ENCODE results near the gene HSD17B2. TPM values are rescaled to one million over a fixed set of nuclear protein-coding genes. Genes with fewer than 3 reads are reported as not detected.

Gene HSD17B2
- total and polyA plus RNA-seq, 2 of the 4 experiments (the other 2 are of a cell fraction): 0.12 to 0.18 TPM

DNA sequence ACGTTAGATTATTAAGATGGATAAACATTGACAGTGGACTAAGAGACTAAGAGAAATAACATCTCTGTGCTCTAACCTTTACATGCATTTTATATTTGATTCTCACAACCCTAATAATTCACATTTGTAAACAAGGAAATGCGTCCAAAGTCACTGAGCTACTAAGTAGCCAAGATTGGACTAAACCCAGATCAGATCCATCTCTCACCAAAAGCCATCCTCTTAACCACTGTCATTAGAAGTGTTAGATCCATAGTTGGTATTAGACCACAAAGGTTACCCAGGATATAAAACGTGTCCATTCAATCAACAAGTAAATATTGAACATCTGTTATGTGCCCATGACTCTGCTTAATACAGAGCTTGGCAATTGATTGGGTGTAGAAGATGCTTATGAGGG lies 5.2 kb downstream of the HSD17B2 start:
- BruUV-seq (replicated peaks): no TSS peak
- Histone ChIP-seq H3K9me3 (ENCODE audit: control insufficient read depth, insufficient read depth, low read length) (no peaks in the 10 kb centered on the region), H3K9ac (ENCODE audit: low read depth, low read length) (no peak overlapping the region), H3K4ac (ENCODE audit: low read depth, low read length) (no peak overlapping the region), H2BK20ac (ENCODE audit: low read depth, low read length) (peak overlapping the region; percentile 33), H2BK5ac (ENCODE audit: low read depth, low read length, poor library complexity, severe bottlenecking) (no peak overlapping the region), H3K4me1 (ENCODE audit: control insufficient read depth, insufficient read depth, low read length) (peaks cover 19% of the 10 kb centered on the region), H4K5ac (ENCODE audit: low read depth, low read length) (no peak overlapping the region; the same call in none of the 2 replicates), H2BK15ac (ENCODE audit: low read depth, low read length) (0 out of 3 replicates have a peak overlapping the region, but pooled peaks have one; percentile 11), H3K79me1 (ENCODE audit: low read depth in 1 of 2, low read length in 2 of 2) (no peaks in the 10 kb centered on the region; a peak in 1 of 4 replicates), H3K23ac (ENCODE audit: low read depth, low read length) (no peak overlapping the region), H3K18ac (ENCODE audit: low read depth, low read length) (0 out of 2 replicates have a peak overlapping the region, but pooled peaks have one; percentile 5), H3K14ac (replicated peaks; ENCODE audit: low read depth, low read length) (no peak overlapping the region), H3K27ac (ENCODE audit: insufficient read depth, low read length) (no peak overlapping the region), H3K4me3 (ENCODE audit: insufficient read depth, low read depth, low read length) (no peak overlapping the region), H3K4me2 (ENCODE audit: low read depth, low read length) (no peak overlapping the region), H3K56ac (ENCODE audit: extremely low read depth, insufficient read depth, low read length) (no peak overlapping the region), H3K27me3 (ENCODE audit: control insufficient read depth, insufficient read depth, low read length) (no peaks in the 10 kb centered on the region), H2AK9ac (replicated peaks; ENCODE audit: low read depth, low read length, poor library complexity) (no peak overlapping the region), H2AK5ac (ENCODE audit: low read depth, low read length) (peak overlapping the region; percentile 50), H2AFZ (replicated peaks; ENCODE audit: low read length, poor library complexity) (no peak overlapping the region), H2BK120ac (ENCODE audit: low read depth, low read length) (peak overlapping the region; percentile 52; the same call in 1 of the 2 replicates), H4K20me1 (ENCODE audit: insufficient read depth, low read length) (no peaks in the 10 kb centered on the region), H4K91ac (ENCODE audit: insufficient read depth, low read depth, low read length) (peak overlapping the region; percentile 22; the same call in 1 of the 2 replicates), H3K36me3 (ENCODE audit: control insufficient read depth, insufficient read depth, low read length) (no peaks in the 10 kb centered on the region), H4K8ac (ENCODE audit: low read depth in 2 of 2, low read length in 2 of 2) (0 out of 4 replicates have a peak overlapping the region, but pooled peaks of 1 of the 2 experiments have one; percentile 27), H3K9me1 (ENCODE audit: insufficient read depth, low read length) (peaks cover 2% of the 10 kb centered on the region; the same call in 1 of the 2 replicates)
- CTCF ChIA-PET: interaction anchor here (1.2 kb wide), 1 partner anchor 25 kb away, joined by 3 read pairs; no protein-coding TSS in a partner anchor
- TF ChIP-seq MXI1 (IDR thresholded peaks at IDR 0.05; ENCODE audit: borderline replicate concordance, low read depth, low read length) (no peak), CTCF (conservative IDR thresholded peaks at IDR 0.05; ENCODE audit: low read depth, low read length) (no peak)
- ATAC-seq (ENCODE audit: low read depth) (no peak), DNase-seq (no peak)
- POLR2A ChIA-PET (ENCODE audit: unreplicated experiment): no interaction called here
- dilution Hi-C loops (cut with HindIII; ENCODE audit: low sequenced_read_pairs, unreplicated experiment): no loop called here
- in situ Hi-C loops (cut with MboI; ENCODE audit: low sequenced_read_pairs): no loop called here
- WGBS, 2 experiments (ENCODE audit: extremely low coverage in 2 of 2, insufficient read length in 1 of 2): no CpG with 5 or more reads among the region's 3 CpGs
- intact Hi-C loops (cut with micrococcal nuclease): no loop called here

Measured in IMR-90 (cell line).